Loucy (cell line): ENCODE results near the gene KCNIP3.

Source experiments
- H2AFZ ChIP-seq: fragments of 200-600 bp; sonication (generic); 2 replicates; pipeline ENCODE4 v1.6.0; 2016; ENCODE audit warnings: antibody characterized with exemption, mild to moderate bottlenecking, low read length, moderate library complexity
- H3F3A ChIP-seq: fragments of 200-600 bp; 2 replicates; pipeline ENCODE4 v1.6.0; 2016; ENCODE audit warnings: antibody characterized with exemption, low read depth, mild to moderate bottlenecking
- H3K27me3 ChIP-seq: fragments of 200-600 bp; sonication (generic); 2 replicates; pipeline ENCODE4 v1.6.1; 2014; ENCODE audit warnings: low read length, mild to moderate bottlenecking; ENCODE audit not compliant: insufficient read depth, poor library complexity, severe bottlenecking
- H3K36me3 ChIP-seq: fragments of 200-600 bp; sonication (generic); 2 replicates; pipeline ENCODE4 v1.6.1; 2016; ENCODE audit warnings: low read length; ENCODE audit not compliant: insufficient read depth
- H3K4me1 ChIP-seq: fragments of 200-600 bp; sonication (generic); 2 replicates; pipeline ENCODE4 v1.5.1; 2014; ENCODE audit warnings: low read length, mild to moderate bottlenecking; ENCODE audit not compliant: insufficient read depth, poor library complexity, severe bottlenecking
- H3K4me2 ChIP-seq: fragments of 200-600 bp; sonication (generic); 2 replicates; pipeline ENCODE4 v1.6.0; 2014; ENCODE audit warnings: antibody characterized with exemption, low read length, low read depth, mild to moderate bottlenecking; ENCODE audit not compliant: poor library complexity, severe bottlenecking
- H3K4me3 ChIP-seq: fragments of 200-600 bp; sonication (generic); 2 replicates; pipeline ENCODE4 v1.5.1; 2014; ENCODE audit warnings: low read length, mild to moderate bottlenecking, mixed read lengths; ENCODE audit not compliant: poor library complexity, severe bottlenecking
- H3K79me2 ChIP-seq: fragments of 200-600 bp; sonication (generic); 2 replicates; pipeline ENCODE4 v1.6.1; 2014; ENCODE audit warnings: low read length; ENCODE audit not compliant: insufficient read depth
- H3K9ac ChIP-seq: fragments of 200-600 bp; sonication (generic); 2 replicates; pipeline ENCODE4 v1.6.0; 2014; ENCODE audit warnings: mild to moderate bottlenecking, low read depth, low read length, moderate library complexity; ENCODE audit not compliant: poor library complexity, severe bottlenecking
- H3K9me2 ChIP-seq: fragments of 200-600 bp; sonication (generic); replicated peaks from 2 replicates; pipeline ENCODE4 v1.6.1; 2016; ENCODE audit warnings: low read depth, low read length, mixed read lengths
- H3K9me3 ChIP-seq: fragments of 200-600 bp; sonication (generic); 2 replicates; pipeline ENCODE4 v1.6.1; 2014; ENCODE audit warnings: mild to moderate bottlenecking, antibody characterized with exemption, low read length, low read depth; ENCODE audit not compliant: insufficient read depth
- H4K20me1 ChIP-seq: fragments of 200-600 bp; sonication (generic); 2 replicates; pipeline ENCODE4 v1.6.0; 2014; ENCODE audit warnings: antibody characterized with exemption, low read length, mild to moderate bottlenecking; ENCODE audit not compliant: insufficient read depth, poor library complexity, severe bottlenecking
- CTCF ChIP-seq: fragments of 200-600 bp; sonication (generic); conservative IDR thresholded peaks from 2 replicates; pipeline ENCODE4 v1.5.1; 2014; ENCODE audit warnings: mild to moderate bottlenecking, antibody characterized with exemption, low read length
- EZH2phosphoT487 ChIP-seq: fragments of 200-600 bp; IDR thresholded peaks from 2 replicates; pipeline ENCODE4 v1.6.1; 2018; ENCODE audit warnings: antibody characterized with exemption, mild to moderate bottlenecking, moderate library complexity, borderline replicate concordance

KCNIP3 gene

GRCh38 chr2:95285542-95285932 lies 11.6 kb upstream of the KCNIP3 start:
- Histone ChIP-seq H3K4me1 (no peaks in the 10 kb centered on the region), H3K36me3 (no peaks in the 10 kb centered on the region), H3K9ac (no peak overlapping the region), H3K4me3 (no peak overlapping the region), H3K4me2 (no peak overlapping the region), H2AFZ (no peak overlapping the region), H3K27me3 (no peaks in the 10 kb centered on the region), H4K20me1 (no peaks in the 10 kb centered on the region), H3K9me3 (no peaks in the 10 kb centered on the region; the same call in 1 of the 2 replicates), H3K79me2 (no peaks in the 10 kb centered on the region), H3K9me2 (no peaks in the 10 kb centered on the region), H3F3A (no peaks in the 10 kb centered on the region)
- no peak for TF ChIP-seq CTCF
- TF ChIP-seq EZH2phosphoT487 = no peak

- Histone ChIP-seq H3K9ac (no peak overlapping the region), H3F3A (no peaks in the 10 kb centered on the region), H3K4me1 (no peaks in the 10 kb centered on the region), H2AFZ (no peak overlapping the region), H3K4me3 (no peak overlapping the region), H3K79me2 (no peaks in the 10 kb centered on the region), H3K4me2 (no peak overlapping the region), H3K27me3 (no peaks in the 10 kb centered on the region), H3K36me3 (no peaks in the 10 kb centered on the region), H4K20me1 (no peaks in the 10 kb centered on the region), H3K9me3 (peaks cover 7% of the 10 kb centered on the region; the same call in 1 of the 2 replicates), H3K9me2 (no peaks in the 10 kb centered on the region)
- TF ChIP-seq EZH2phosphoT487 = no peak
- no peak for TF ChIP-seq CTCF
These were observed 9.8 kb upstream of the KCNIP3 start for GRCh38 chr2:95287336-95287735.

GRCh38 chr2:95287806-95288205 lies 9.3 kb upstream of the KCNIP3 start:
- H3K9me3 ChIP-seq = peaks cover 7% of the 10 kb centered on the region; the same call in 1 of the 2 replicates
- H2AFZ ChIP-seq = no peak overlapping the region
- H3K4me1 ChIP-seq = no peaks in the 10 kb centered on the region
- H3K4me2 ChIP-seq = no peak overlapping the region
- no peaks in the 10 kb centered on the region for H3K79me2 ChIP-seq
- H4K20me1 ChIP-seq = no peaks in the 10 kb centered on the region
- H3K36me3 ChIP-seq = no peaks in the 10 kb centered on the region
- H3K9me2 ChIP-seq = no peaks in the 10 kb centered on the region
- TF ChIP-seq EZH2phosphoT487 = no peak
- TF ChIP-seq CTCF = no peak
- H3K9ac ChIP-seq = no peak overlapping the region
- H3K27me3 ChIP-seq = no peaks in the 10 kb centered on the region
- no peak overlapping the region for H3K4me3 ChIP-seq
- no peaks in the 10 kb centered on the region for H3F3A ChIP-seq
